Adrenal gland (tissue), 12 donors: Measurements from ENCODE around the gene ABHD6. TPM values are rescaled to one million over a fixed set of nuclear protein-coding genes. Genes with fewer than 3 reads are reported as not detected.
"Not testable (repeated sequence)": the region's sequence is repeated elsewhere in the genome, so short reads cannot be mapped to it uniquely, and the experiment has no call there.

ENCODE experiments used
- DNase-seq, 7 donors: peaks; one replicate each; pipeline ENCODE4 v3.0.0-alpha.2; 2019 to 2020
- H3K27ac ChIP-seq, 5 donors: fragments of 200-600 bp; sonication (generic) in 4 of 5; 1 replicate in 3 of 5; 2 replicates in 2 of 5; pipeline versions ENCODE4 v1.5.1 to v1.8.0; 2016 to 2020; ENCODE audit warnings: mild to moderate bottlenecking in 1 of 5
- H3K27me3 ChIP-seq: fragments of 200-600 bp; 2 replicates; pipeline ENCODE4 v1.8.0; 2021
- H3K36me3 ChIP-seq, 2 donors: fragments of 200-600 bp; replicated peaks in 1 of 2; 1 replicate in 1 of 2; 2 replicates in 1 of 2; pipeline versions ENCODE4 v1.5.1 to v1.8.0; 2018 to 2022
- H3K4me1 ChIP-seq, 2 donors: fragments of 200-600 bp; replicated peaks in 1 of 2; 1 replicate in 1 of 2; 2 replicates in 1 of 2; pipeline versions ENCODE4 v1.5.1 to v1.8.0; 2018 to 2021
- H3K4me3 ChIP-seq, 4 donors: fragments of 200-600 bp; sonication (generic) in 3 of 4; one replicate each; pipeline ENCODE4 v1.5.1; 2016 to 2018
- H3K9me3 ChIP-seq, 3 donors: fragments of 200-600 bp; sonication (generic) in 1 of 3; replicated peaks in 1 of 3; 1 replicate in 2 of 3; 2 replicates in 1 of 3; pipeline versions ENCODE4 v1.5.1 to v1.8.0; 2016 to 2021
- POLR2A ChIP-seq, 2 donors: fragments of 450-650 bp; IDR thresholded peaks; one replicate each; pipeline ENCODE4 v1.6.1; 2017; ENCODE audit warnings: antibody characterized with exemption in 2 of 2, mild to moderate bottlenecking in 2 of 2, moderate library complexity in 1 of 2
- WGBS, 4 donors: extraction: QIAGEN DNeasy Blood & Tissue Kit in 2 of 4; methylation state at CpG; one replicate each; pipeline versions ENCODE4 v1.1.5 to v1.1.7; 2013 to 2017; 5-methylcytosine and 5-hydroxymethylcytosine counted together
- intact Hi-C, 2 donors: fragments of 100-400 bp; cut with DNase I; formaldehyde crosslinking; loops; one replicate each; pipeline versions ENCODE4 v1.14.1 to v1.15.0; 2022 to 2023
- polyA plus RNA-seq, 3 donors: library from polyadenylated mRNA; stranded (reverse); fragments of 200-250 nt in 2 of 3; fragments of 350-450 nt in 1 of 3; fragmentation: Illumina TruSeq in 1 of 3; extraction: RNeasy Lipid Tissue Mini Kit (QIAGEN cat#74804) in 1 of 3; gene quantifications; one replicate each; pipeline ENCODE4 v1.2.3, GENCODE V29; 2013 to 2014
- total RNA-seq, 9 donors: library from RNA; depleted of rRNA in 4 of 9; stranded (reverse); fragments of >200 nt in 4 of 9; fragments of 120-200 nt in 1 of 9; fragmentation: NEBNext Ultra II Directional in 1 of 9; extraction: Animal tissue kit (Norgen Biotek cat#: 25700) in 1 of 9; gene quantifications; one replicate each; pipeline versions ENCODE4 v1.1.0 to v1.2.4, GENCODE V29; 2013 to 2023
- TF ChIP-seq, protein P1 (sequence below), 6 experiments: fragments of 450-650 bp in 4 of 6; fragments of 200-600 bp in 2 of 6; sonication (generic) in 1 of 6; IDR thresholded peaks; 1 replicate in 5 of 6; 2 replicates in 1 of 6; pipeline versions ENCODE4 v1.5.1 to v1.8.0; 2016 to 2021; ENCODE audit warnings: antibody characterized with exemption in 6 of 6, mild to moderate bottlenecking in 2 of 6, moderate library complexity in 1 of 6
- donor health status: healthy with polysubstance abuse.
- donor health status: Bipolar disorder and iron deficiency.
- donor health status: DM: yes; HTN: yes; CAD: no.
- donor health status: DM: no; HTN: no; CAD: no.
- donor health status: DM: no; HTN: no; CAD: no.
- donor health status: DM: yes; HTN: yes; CAD: no.

The ABHD6 gene
- total and polyA plus RNA-seq, 12 donors, result 10.2 to 57.3 (median 27.7) TPM

- DNase-seq, result no peak
- WGBS, 4 donors, result 83 to 89% (median 87%) methylated on average over 3 of the region's 3 CpGs
- Histone ChIP-seq H3K27me3 (no peaks in the 10 kb centered on the region), H3K27ac (no peak overlapping the region), H3K9me3 (no peaks in the 10 kb centered on the region), H3K36me3 (peaks cover 0 to 11% of the 10 kb centered on the region in 2 donors), H3K4me1 (no peaks in the 10 kb centered on the region), H3K4me3 (no peak overlapping the region)
- intact Hi-C loops, result no loop called here
- no peak for TF ChIP-seq POLR2A (IDR thresholded peaks at IDR 0.05)
Measured at GRCh38 chr3:58261954-58262666, 24.5 kb downstream of the ABHD6 start.

DNA sequence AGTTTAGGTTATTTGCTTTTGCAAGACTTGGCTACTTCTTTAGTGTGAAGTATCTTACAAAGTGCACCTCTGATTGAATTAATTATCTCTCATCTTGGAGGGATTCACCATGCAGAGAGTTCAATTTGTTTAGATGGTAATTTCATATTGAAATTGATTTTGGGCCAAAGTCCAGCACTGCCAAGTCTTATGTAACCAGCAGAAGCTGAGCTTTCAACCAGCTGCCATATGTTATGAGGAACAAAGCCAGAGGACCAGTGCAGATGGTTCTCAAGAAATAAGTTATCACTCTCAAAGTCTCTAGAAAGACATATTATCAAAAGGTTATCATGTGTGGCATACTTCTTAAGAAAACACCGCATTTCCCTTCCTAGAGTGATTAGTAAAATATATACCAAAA, 29.0 kb downstream of the ABHD6 start:
- TF ChIP-seq POLR2A (IDR thresholded peaks at IDR 0.05), result no peak
- TF ChIP-seq, protein P1, sequence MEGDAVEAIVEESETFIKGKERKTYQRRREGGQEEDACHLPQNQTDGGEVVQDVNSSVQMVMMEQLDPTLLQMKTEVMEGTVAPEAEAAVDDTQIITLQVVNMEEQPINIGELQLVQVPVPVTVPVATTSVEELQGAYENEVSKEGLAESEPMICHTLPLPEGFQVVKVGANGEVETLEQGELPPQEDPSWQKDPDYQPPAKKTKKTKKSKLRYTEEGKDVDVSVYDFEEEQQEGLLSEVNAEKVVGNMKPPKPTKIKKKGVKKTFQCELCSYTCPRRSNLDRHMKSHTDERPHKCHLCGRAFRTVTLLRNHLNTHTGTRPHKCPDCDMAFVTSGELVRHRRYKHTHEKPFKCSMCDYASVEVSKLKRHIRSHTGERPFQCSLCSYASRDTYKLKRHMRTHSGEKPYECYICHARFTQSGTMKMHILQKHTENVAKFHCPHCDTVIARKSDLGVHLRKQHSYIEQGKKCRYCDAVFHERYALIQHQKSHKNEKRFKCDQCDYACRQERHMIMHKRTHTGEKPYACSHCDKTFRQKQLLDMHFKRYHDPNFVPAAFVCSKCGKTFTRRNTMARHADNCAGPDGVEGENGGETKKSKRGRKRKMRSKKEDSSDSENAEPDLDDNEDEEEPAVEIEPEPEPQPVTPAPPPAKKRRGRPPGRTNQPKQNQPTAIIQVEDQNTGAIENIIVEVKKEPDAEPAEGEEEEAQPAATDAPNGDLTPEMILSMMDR (IDR thresholded peaks at IDR 0.05), result no peak
- H3K27ac ChIP-seq, result no peak overlapping the region
- DNase-seq, result no peak
- H3K9me3 ChIP-seq, result no peaks in the 10 kb centered on the region
- WGBS, 4 donors, result 58 to 79% (median 66%) methylated on average over 1 of the region's 1 CpG
- H3K36me3 ChIP-seq, result peaks cover 0 to 13% of the 10 kb centered on the region in 2 donors
- H3K4me1 ChIP-seq, result no peaks in the 10 kb centered on the region
- H3K4me3 ChIP-seq, result no peak overlapping the region
- H3K27me3 ChIP-seq, result no peaks in the 10 kb centered on the region
- intact Hi-C loops, result no loop called here

DNA sequence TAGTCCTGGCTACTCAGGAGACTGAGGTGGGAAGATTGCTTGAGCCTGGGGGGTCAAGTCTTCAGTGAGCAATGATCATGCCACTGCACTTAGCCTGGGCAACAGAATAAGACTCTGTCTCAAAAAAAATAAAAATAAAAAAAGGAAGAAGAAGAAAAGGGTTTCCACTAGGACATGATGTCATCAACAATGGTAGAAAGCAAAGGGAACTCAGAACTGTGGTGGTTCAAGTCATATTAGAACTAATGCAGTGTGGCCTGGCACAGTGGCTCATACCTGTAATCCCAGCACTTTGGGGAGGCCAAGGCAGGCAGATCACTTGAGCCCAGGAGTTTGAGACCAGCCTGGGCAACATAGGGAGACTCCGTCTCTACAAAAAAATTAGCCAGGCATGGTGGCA, 30.0 kb downstream of the ABHD6 start:
- DNase-seq, H3K27ac ChIP-seq, H3K4me3 ChIP-seq, H3K4me1 ChIP-seq, H3K9me3 ChIP-seq, H3K27me3 ChIP-seq, intact Hi-C loops: not testable (repeated sequence)
- WGBS, 4 donors, result 90 to 100% (median 100%) methylated on average over 1 of the region's 1 CpG
- H3K36me3 ChIP-seq, result peaks cover 0 to 13% of the 10 kb centered on the region in 2 donors

GRCh38 chr3:58269356-58269755, 31.8 kb downstream of the ABHD6 start:
- DNase-seq, result no peak
- TF ChIP-seq, protein P1 (IDR thresholded peaks at IDR 0.05), result no peak
- TF ChIP-seq POLR2A (IDR thresholded peaks at IDR 0.05), result no peak
- no peak overlapping the region for H3K4me3 ChIP-seq
- intact Hi-C loops, result no loop called here
- WGBS, 4 donors, result 96 to 100% (median 97%) methylated on average over 1 to 2 of the region's 2 CpGs
- no peak overlapping the region for H3K27ac ChIP-seq
- peaks cover 0 to 13% of the 10 kb centered on the region in 2 donors for H3K36me3 ChIP-seq
- peaks cover 10 to 15% of the 10 kb centered on the region in 2 donors for H3K4me1 ChIP-seq
- H3K27me3 ChIP-seq, result no peaks in the 10 kb centered on the region
- H3K9me3 ChIP-seq, result no peaks in the 10 kb centered on the region

DNA sequence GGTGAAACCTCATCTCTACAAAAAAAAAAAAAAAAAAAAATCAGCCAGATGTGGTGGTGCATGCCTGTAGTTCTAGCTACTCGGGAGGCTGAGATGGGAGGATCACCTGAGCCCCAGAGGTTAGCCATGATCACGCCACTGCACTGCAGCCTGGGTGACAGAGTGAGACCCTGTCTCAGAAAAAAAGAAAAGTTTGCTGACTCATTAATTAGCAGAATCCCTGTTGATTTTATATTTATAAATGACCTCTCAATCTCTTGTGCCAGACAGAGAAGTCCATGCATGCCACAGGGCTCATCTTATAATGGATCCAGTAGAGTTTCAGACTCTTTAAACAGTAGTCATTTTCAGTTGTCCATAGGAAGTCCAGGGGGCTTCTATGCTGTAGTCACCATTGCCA, 32.9 kb downstream of the ABHD6 start:
- no peak overlapping the region for H3K27ac ChIP-seq
- TF ChIP-seq, protein P1 (IDR thresholded peaks at IDR 0.05), result no peak
- TF ChIP-seq POLR2A (IDR thresholded peaks at IDR 0.05), result no peak
- WGBS, 4 donors, result 94 to 100% (median 97%) methylated on average over 2 of the region's 2 CpGs
- H3K4me1 ChIP-seq, result peaks cover 10 to 15% of the 10 kb centered on the region in 2 donors
- H3K36me3 ChIP-seq, result peaks cover 0 to 17% of the 10 kb centered on the region in 2 donors
- no peak overlapping the region for H3K4me3 ChIP-seq
- H3K27me3 ChIP-seq, result no peaks in the 10 kb centered on the region
- intact Hi-C loops, result no loop called here
- DNase-seq, result no peak
- no peaks in the 10 kb centered on the region for H3K9me3 ChIP-seq
